IPS DF 19.7 (cell line): ENCODE data around the gene BCL2L14.

Source experiments
- DNase-seq: peaks from one replicate; pipeline ENCODE4 v3.0.0-alpha.2; 2013; ENCODE audit warnings: low read depth, low spot score

Gene BCL2L14

GRCh38 chr12:12054993-12055392, 15.7 kb upstream of the BCL2L14 start:
- DNase-seq: no peak

- no peak for DNase-seq
Measured at GRCh38 chr12:12056951-12057350, 13.8 kb upstream of the BCL2L14 start.

GRCh38 chr12:12064596-12064995, 6.1 kb upstream of the BCL2L14 start:
- DNase-seq: no peak

GRCh38 chr12:12068751-12069150, 2.0 kb upstream of the BCL2L14 start:
- DNase-seq: no peak

- no peak for DNase-seq
Measured at GRCh38 chr12:12069821-12070548, 754 bp upstream of the BCL2L14 start.

- DNase-seq: no peak
Measured at GRCh38 chr12:12072064-12072760, 1.5 kb downstream of the BCL2L14 start.

GRCh38 chr12:12079291-12079690, 8.6 kb downstream of the BCL2L14 start:
- DNase-seq: no peak

- DNase-seq: no peak
Measured at GRCh38 chr12:12081836-12082497, 11.2 kb downstream of the BCL2L14 start.

- DNase-seq: no peak
Measured at GRCh38 chr12:12083688-12084087, 12.9 kb downstream of the BCL2L14 start.

GRCh38 chr12:12086362-12086761, 15.6 kb downstream of the BCL2L14 start:
- DNase-seq: no peak

GRCh38 chr12:12086973-12087692, 16.4 kb downstream of the BCL2L14 start:
- DNase-seq: peak; percentile 83

- DNase-seq: no peak
Measured at GRCh38 chr12:12087693-12088034, 16.9 kb downstream of the BCL2L14 start.

GRCh38 chr12:12088147-12088546, 17.4 kb downstream of the BCL2L14 start:
- DNase-seq: no peak

- DNase-seq: no peak
Measured at GRCh38 chr12:12088761-12089160, 18.0 kb downstream of the BCL2L14 start.

- DNase-seq: no peak
Measured at GRCh38 chr12:12091071-12091470, 20.3 kb downstream of the BCL2L14 start.

- DNase-seq: no peak
Measured at GRCh38 chr12:12091977-12092663, 21.4 kb downstream of the BCL2L14 start.

- no peak for DNase-seq
Measured at GRCh38 chr12:12094481-12094880, 23.7 kb downstream of the BCL2L14 start.

- no peak for DNase-seq
Measured at GRCh38 chr12:12095021-12095420, 24.3 kb downstream of the BCL2L14 start.

GRCh38 chr12:12097891-12098690, 27.4 kb downstream of the BCL2L14 start:
- DNase-seq: no peak

GRCh38 chr12:12098691-12099015, 27.9 kb downstream of the BCL2L14 start:
- DNase-seq: no peak

GRCh38 chr12:12099102-12099501, 28.4 kb downstream of the BCL2L14 start:
- no peak for DNase-seq
